Measurements from ENCODE around the gene SLC35F4.
"Not testable (repeated sequence)": the region's sequence is repeated elsewhere in the genome, so short reads cannot be mapped to it uniquely, and the experiment has no call there.

Gene SLC35F4

GRCh38 chr14:57722141-57722540 is 143.8 kb downstream of the SLC35F4 start:
- not testable (repeated sequence) for DNase-seq (ENCODE audit: low spot score)

GRCh38 chr14:57714487-57714931 is 151.4 kb downstream of the SLC35F4 start:
- DNase-seq (ENCODE audit: low spot score) = no peak

- no peak for DNase-seq (ENCODE audit: low spot score)
These were observed 153.2 kb downstream of the SLC35F4 start for GRCh38 chr14:57712698-57713097.

- DNase-seq (ENCODE audit: low spot score) = no peak
These were observed 153.8 kb downstream of the SLC35F4 start for GRCh38 chr14:57712102-57712501.

- no peak for DNase-seq (ENCODE audit: low spot score)
These were observed 156.0 kb downstream of the SLC35F4 start for GRCh38 chr14:57709909-57710308.

GRCh38 chr14:57709086-57709485 is 156.8 kb downstream of the SLC35F4 start:
- not testable (repeated sequence) for DNase-seq (ENCODE audit: low spot score)

- no peak for DNase-seq (ENCODE audit: low spot score)
These were observed 158.7 kb downstream of the SLC35F4 start for GRCh38 chr14:57707219-57707618.

- no peak for DNase-seq (ENCODE audit: low spot score)
These were observed 161.1 kb downstream of the SLC35F4 start for GRCh38 chr14:57704763-57705162.

GRCh38 chr14:57699947-57700346 is 165.9 kb downstream of the SLC35F4 start:
- no peak for DNase-seq (ENCODE audit: low spot score)

GRCh38 chr14:57692671-57693070 is 173.2 kb downstream of the SLC35F4 start:
- DNase-seq (ENCODE audit: low spot score) = no peak

- DNase-seq (ENCODE audit: low spot score) = no peak
These were observed 178.5 kb downstream of the SLC35F4 start for GRCh38 chr14:57687416-57687815.

- no peak for DNase-seq (ENCODE audit: low spot score)
These were observed 179.6 kb downstream of the SLC35F4 start for GRCh38 chr14:57686304-57686703.

GRCh38 chr14:57671021-57671420 is 194.9 kb downstream of the SLC35F4 start:
- DNase-seq (ENCODE audit: low spot score) = no peak

- no peak for DNase-seq (ENCODE audit: low spot score)
These were observed 205.7 kb downstream of the SLC35F4 start for GRCh38 chr14:57660208-57660607.

GRCh38 chr14:57659052-57659451 is 206.8 kb downstream of the SLC35F4 start:
- DNase-seq (ENCODE audit: low spot score) = no peak

GRCh38 chr14:57657487-57657886 is 208.4 kb downstream of the SLC35F4 start:
- DNase-seq (ENCODE audit: low spot score) = no peak

GRCh38 chr14:57656853-57657252 is 209.0 kb downstream of the SLC35F4 start:
- DNase-seq (ENCODE audit: low spot score) = no peak

GRCh38 chr14:57652769-57653168 is 213.1 kb downstream of the SLC35F4 start:
- DNase-seq (ENCODE audit: low spot score) = no peak

- no peak for DNase-seq (ENCODE audit: low spot score)
These were observed 224.1 kb downstream of the SLC35F4 start for GRCh38 chr14:57641776-57642175.

GRCh38 chr14:57640036-57640435 is 225.9 kb downstream of the SLC35F4 start:
- DNase-seq (ENCODE audit: low spot score) = no peak

- DNase-seq (ENCODE audit: low spot score) = no peak
These were observed 228.0 kb downstream of the SLC35F4 start for GRCh38 chr14:57637901-57638300.

GRCh38 chr14:57634335-57634734 is 231.6 kb downstream of the SLC35F4 start:
- no peak for DNase-seq (ENCODE audit: low spot score)

GRCh38 chr14:57632649-57633048 is 233.2 kb downstream of the SLC35F4 start:
- DNase-seq (ENCODE audit: low spot score) = no peak

GRCh38 chr14:57617510-57617909 is 248.4 kb downstream of the SLC35F4 start:
- no peak for DNase-seq (ENCODE audit: low spot score)

- DNase-seq (ENCODE audit: low spot score) = no peak
These were observed 252.9 kb downstream of the SLC35F4 start for GRCh38 chr14:57612946-57613345.

All from HuH-7.5 (cell line).